Glutamatergic neuron (in vitro differentiated cells): ENCODE data around the gene SERBP1. TPM values are rescaled to one million over a fixed set of nuclear protein-coding genes. Genes with fewer than 3 reads are reported as not detected.
A peak's percentile ranks its signal among the peaks of the same experiment; 100 is the strongest.

ENCODE experiments used
- DNase-seq: peaks from one replicate; pipeline ENCODE4 v3.0.0; 2022
- H3K27ac Mint-ChIP-seq: one replicate; pipeline ENCODE4 v1.8.0; 2020; ENCODE audit warnings: mild to moderate bottlenecking, mixed read lengths, inconsistent platforms; ENCODE audit not compliant: unreplicated experiment
- H3K27me3 Mint-ChIP-seq: one replicate; pipeline ENCODE4 v1.8.0; 2020; ENCODE audit warnings: mild to moderate bottlenecking, moderate library complexity, mixed read lengths, inconsistent platforms; ENCODE audit not compliant: unreplicated experiment
- H3K36me3 Mint-ChIP-seq: one replicate; pipeline ENCODE4 v1.8.0; 2020; ENCODE audit warnings: mild to moderate bottlenecking, mixed read lengths, inconsistent platforms; ENCODE audit not compliant: unreplicated experiment
- H3K4me1 Mint-ChIP-seq: one replicate; pipeline ENCODE4 v1.8.0; 2020; ENCODE audit warnings: mild to moderate bottlenecking, low read depth, mixed read lengths, inconsistent platforms; ENCODE audit not compliant: unreplicated experiment
- H3K4me3 Mint-ChIP-seq: one replicate; pipeline ENCODE4 v1.8.0; 2020; ENCODE audit warnings: mild to moderate bottlenecking, mixed read lengths, inconsistent platforms; ENCODE audit not compliant: unreplicated experiment
- H3K9me3 Mint-ChIP-seq: one replicate; pipeline ENCODE4 v1.8.0; 2020; ENCODE audit warnings: mild to moderate bottlenecking, moderate library complexity, mixed read lengths, inconsistent platforms; ENCODE audit not compliant: unreplicated experiment
- CTCF ChIP-seq: fragments of 200-600 bp; sonication (generic); IDR thresholded peaks from one replicate; pipeline ENCODE4 v1.5.0; 2021; ENCODE audit not compliant: partially characterized antibody, unreplicated experiment
- total RNA-seq: library from RNA; stranded (reverse); fragmentation: NEBNext Ultra II Directional; extraction: Animal tissue kit (Norgen Biotek cat#: 25700); gene quantifications from one replicate; pipeline ENCODE4 v1.2.1, GENCODE V29; 2021; ENCODE audit not compliant: unreplicated experiment

Gene SERBP1
- total RNA-seq, 1 donor from 2014 or later, result 159 TPM

- DNase-seq, result no peak
- Mint-ChIP-seq H3K9me3 (no peaks in the 10 kb centered on the region), H3K4me1 (peaks cover 25% of the 10 kb centered on the region), H3K27ac (no peak overlapping the region), H3K36me3 (no peaks in the 10 kb centered on the region), H3K27me3 (peaks cover 3% of the 10 kb centered on the region), H3K4me3 (no peak overlapping the region)
- no peak for TF ChIP-seq CTCF
Measured at GRCh38 chr1:67436511-67437055, 6.4 kb upstream of the SERBP1 start.

GRCh38 chr1:67434491-67434890 is 4.3 kb upstream of the SERBP1 start:
- TF ChIP-seq CTCF, result no peak
- Mint-ChIP-seq H3K27me3 (peaks cover 6% of the 10 kb centered on the region), H3K27ac (no peak overlapping the region), H3K4me3 (no peak overlapping the region), H3K9me3 (peaks cover 10% of the 10 kb centered on the region), H3K36me3 (no peaks in the 10 kb centered on the region), H3K4me1 (peaks cover 16% of the 10 kb centered on the region)
- no peak for DNase-seq

GRCh38 chr1:67433837-67434236 is 3.6 kb upstream of the SERBP1 start:
- Mint-ChIP-seq H3K27ac (no peak overlapping the region), H3K4me3 (no peak overlapping the region), H3K9me3 (peaks cover 14% of the 10 kb centered on the region), H3K4me1 (peaks cover 19% of the 10 kb centered on the region), H3K27me3 (peaks cover 11% of the 10 kb centered on the region), H3K36me3 (no peaks in the 10 kb centered on the region)
- DNase-seq, result no peak
- no peak for TF ChIP-seq CTCF

- Mint-ChIP-seq H3K27ac (no peak overlapping the region), H3K4me3 (no peak overlapping the region), H3K36me3 (no peaks in the 10 kb centered on the region), H3K27me3 (peaks cover 12% of the 10 kb centered on the region), H3K9me3 (peaks cover 14% of the 10 kb centered on the region), H3K4me1 (peaks cover 20% of the 10 kb centered on the region)
- TF ChIP-seq CTCF, result no peak
- no peak for DNase-seq
Measured at GRCh38 chr1:67432745-67433144, 2.5 kb upstream of the SERBP1 start.

- no peak for DNase-seq
- Mint-ChIP-seq H3K4me1 (peaks cover 26% of the 10 kb centered on the region), H3K4me3 (peak overlapping the region; percentile 81), H3K9me3 (peaks cover 14% of the 10 kb centered on the region), H3K27me3 (peaks cover 12% of the 10 kb centered on the region), H3K27ac (no peak overlapping the region), H3K36me3 (no peaks in the 10 kb centered on the region)
- no peak for TF ChIP-seq CTCF
Measured at GRCh38 chr1:67431869-67432578, 1.8 kb upstream of the SERBP1 start.
